Stimulated activated CD4-positive, alpha-beta T cell treated with anti-CD3 and anti-CD28 coated beads, Interleukin-4, amount 100 ng/mL, for 48 hours (primary cell): ENCODE data around the gene ARHGEF12.

Experiments used
- DNase-seq, 2 donors: peaks; one replicate each; pipeline ENCODE4 v3.0.0-alpha.2; 2020; ENCODE audit warnings: low read depth in 2 of 2

Gene ARHGEF12

DNA sequence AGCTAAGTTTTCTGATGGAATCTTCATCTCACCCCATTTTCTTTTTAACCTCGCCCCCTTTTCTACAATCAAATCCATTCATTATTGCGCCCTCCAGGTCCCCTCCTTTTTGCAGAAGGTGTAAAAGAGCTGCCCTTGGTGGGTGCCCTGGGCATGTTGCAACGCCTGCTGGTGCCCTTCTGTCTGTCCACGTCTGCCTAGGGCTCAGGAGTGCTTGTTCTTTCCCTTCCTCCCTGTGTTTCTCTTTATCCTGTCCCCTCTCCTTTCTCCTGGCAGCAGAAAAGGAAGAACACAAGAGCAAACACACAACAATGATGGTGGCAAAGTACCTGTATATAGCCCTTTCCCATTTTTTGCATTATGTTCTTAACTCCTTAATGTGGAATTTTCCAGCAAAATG lies 17.3 kb upstream of the ARHGEF12 start:
- no peak for DNase-seq

- peak; percentile 20 to 38 for DNase-seq
These were observed 11.0 kb upstream of the ARHGEF12 start, which contains the start of gene TLCD5 for GRCh38 chr11:120324932-120325810. Gene TLCD5, plus strand, starts transcription at chr11:120325299. Its CDS starts 2,143 bp downstream, at chr11:120327442.

- DNase-seq, result no peak
These were observed 10.0 kb upstream of the ARHGEF12 start for GRCh38 chr11:120326228-120326627.

DNA sequence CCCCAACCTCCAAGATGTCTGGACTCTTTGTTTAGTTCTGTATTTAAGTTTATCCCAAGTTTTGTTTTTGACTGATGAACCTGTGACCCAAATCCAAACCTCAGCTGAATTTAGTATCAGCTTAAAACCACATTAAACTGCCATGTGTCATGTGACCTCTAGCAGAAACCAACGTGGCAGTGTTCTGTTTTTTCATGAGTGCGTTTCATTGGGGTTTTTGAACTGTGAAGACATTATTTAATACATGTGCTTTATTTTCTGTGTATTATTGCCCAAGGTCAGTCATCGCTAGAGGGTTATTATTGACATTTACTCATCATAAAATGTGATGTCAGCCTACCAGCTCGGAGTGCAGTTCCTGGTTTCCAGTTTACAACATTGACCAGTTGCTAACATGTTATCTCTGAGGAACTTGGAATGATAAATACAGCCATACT lies 9.3 kb upstream of the ARHGEF12 start:
- no peak for DNase-seq

GRCh38 chr11:120327311-120327710 lies 8.9 kb upstream of the ARHGEF12 start:
- no peak for DNase-seq

GRCh38 chr11:120329556-120329955 lies 6.7 kb upstream of the ARHGEF12 start:
- DNase-seq, result no peak

- DNase-seq, result no peak
These were observed 6.2 kb upstream of the ARHGEF12 start for GRCh38 chr11:120330045-120330444.

GRCh38 chr11:120331301-120331996 lies 4.8 kb upstream of the ARHGEF12 start:
- no peak for DNase-seq

DNA sequence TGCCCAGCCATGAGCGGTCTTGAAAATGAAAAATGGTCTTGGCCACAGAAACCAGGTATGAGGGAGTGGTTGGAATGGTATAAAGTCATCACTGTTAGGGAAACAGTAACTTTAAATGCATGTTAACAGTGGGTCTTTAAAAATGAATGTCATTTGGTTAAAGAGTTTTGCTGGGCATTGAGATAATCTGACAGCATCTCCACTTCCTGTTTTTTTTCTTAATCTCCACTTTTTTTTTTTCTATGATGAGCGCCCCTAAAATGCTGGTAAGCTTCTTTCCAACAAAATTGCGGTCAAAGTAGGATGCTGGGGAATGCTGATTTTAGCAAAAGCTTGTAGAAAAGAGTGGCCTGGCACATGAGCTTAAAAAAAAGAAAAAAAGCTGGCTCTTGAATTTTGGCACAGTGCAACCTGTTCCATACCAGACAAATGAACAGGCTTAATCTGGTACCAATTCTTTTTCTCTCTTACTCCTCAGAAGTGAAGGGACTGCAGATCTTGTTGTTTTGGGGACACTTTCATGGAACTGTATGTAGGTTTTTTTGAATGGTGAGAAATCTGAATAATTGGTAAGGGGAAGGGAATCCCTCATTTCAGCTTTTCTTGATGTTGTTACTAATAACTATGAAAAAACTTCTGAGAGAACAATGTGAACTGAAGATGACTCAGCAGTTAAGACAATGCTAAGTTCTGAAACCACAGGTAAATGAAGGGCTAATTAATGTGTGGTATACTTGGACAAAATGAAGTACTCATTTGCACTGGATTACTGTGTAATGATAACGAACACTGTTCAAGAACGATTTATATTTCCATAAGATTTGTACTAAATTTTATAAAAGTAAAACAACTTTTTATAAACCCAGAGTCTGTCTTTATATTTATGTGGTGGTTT lies 3.1 kb upstream of the ARHGEF12 start:
- DNase-seq, result no peak

DNA sequence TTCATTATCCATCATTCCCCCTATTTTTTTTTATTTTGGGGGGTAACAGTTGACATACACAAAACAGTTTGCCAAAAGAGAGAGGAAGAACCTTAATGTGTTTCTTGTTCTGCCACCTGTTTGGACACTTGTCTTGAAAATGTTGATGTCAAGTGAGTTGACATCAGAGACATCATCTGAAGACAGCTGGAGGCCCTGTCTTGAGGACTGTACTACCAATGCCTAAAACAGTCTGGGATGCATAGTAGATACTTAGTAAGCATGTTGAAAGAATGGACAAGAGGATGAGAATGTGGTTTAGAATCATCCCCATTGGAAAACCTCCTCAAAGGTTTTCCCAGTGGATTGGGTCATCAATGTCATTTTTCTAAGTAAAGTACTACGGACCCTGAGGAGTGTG lies 2.4 kb upstream of the ARHGEF12 start:
- no peak for DNase-seq

- DNase-seq, result no peak
These were observed 1.9 kb upstream of the ARHGEF12 start for GRCh38 chr11:120334332-120334731.

DNA sequence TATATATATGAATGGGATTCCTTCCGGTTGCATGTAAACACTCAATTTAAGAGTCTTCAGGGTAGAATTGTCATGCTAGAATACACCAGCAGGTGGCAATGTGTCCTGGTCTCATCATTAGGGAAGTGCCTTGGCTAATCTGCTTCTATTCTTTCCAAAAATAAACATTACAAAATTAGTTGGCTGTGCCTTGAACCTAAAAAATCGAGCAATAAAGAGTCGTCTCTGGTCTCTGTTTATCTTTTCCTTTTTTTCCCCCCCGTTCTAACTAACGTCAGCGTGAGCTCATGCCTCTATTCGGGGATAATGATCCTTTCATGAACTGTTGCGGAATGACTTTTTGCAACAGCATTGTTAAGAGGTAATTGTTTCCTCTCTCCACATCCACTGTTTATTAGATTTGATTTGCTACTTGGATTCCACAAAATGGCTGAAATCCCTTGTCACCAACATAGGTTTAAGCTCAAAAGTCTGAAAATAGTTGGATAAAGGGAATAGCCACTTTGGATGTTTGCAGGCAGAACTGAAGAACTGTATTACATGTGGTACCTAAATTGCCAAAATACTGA lies 1.2 kb upstream of the ARHGEF12 start:
- DNase-seq, result peak; percentile 27 to 54

DNA sequence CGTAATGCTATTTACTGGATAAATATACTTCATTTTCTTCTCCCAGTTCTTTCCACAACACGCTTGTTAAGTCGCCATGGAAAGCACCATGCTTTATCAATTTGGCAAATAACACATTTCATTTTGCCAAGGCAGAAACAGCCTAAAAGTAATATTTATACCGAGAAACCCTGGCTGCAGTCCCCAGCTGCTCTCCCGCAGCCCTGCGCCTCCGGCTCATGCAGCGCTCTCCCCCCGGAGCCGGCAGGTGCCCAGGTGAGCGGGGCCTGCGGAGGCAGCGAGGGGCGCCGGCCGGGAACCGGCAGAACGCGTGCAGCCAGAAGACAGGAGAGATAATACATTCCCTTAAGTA lies 681 bp upstream of the ARHGEF12 start:
- DNase-seq, result peak in 1 of 2 donors; percentile 14

GRCh38 chr11:120336641-120337354 lies 585 bp downstream of the ARHGEF12 start:
- DNase-seq, result peak in 1 of 2 donors; percentile 18

- DNase-seq, result no peak
These were observed 1.3 kb downstream of the ARHGEF12 start for GRCh38 chr11:120337355-120338106.

DNA sequence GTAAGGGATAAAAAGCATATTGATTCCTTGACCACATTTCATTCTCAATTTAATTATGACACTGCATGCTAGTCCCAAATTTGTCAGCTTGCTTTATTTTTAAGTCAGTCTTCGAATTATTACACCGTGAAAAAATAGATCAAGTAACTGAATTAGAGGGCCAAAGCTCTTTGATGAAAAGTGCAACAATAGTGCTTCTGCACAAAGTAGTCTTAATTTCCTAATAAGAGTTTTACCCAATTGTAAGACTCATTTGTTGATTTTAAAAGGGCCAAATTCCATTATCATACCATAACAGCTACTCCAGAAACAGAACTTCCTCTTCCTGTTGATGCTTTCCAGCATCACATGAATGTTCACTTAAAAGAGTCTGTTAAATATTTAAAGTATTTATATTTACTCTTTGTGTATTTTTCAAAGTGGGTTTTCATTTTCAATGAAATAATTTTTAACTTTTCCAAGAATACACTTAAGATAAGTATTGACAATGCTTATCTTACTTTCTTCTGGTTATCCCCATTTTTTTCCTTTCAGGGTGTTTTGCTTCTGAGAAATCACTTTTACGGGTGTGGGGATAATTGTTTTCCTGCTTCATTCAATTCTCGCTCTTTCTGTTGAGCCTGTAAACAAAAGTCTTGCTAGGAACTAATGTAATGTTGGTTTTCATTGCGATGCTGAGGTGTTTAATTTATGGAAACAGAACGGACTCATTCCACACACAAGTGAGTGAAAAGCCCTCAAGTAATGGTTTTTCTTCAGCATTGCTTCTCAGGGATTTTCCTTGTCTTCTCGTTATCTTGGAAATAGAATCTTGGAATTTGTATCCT lies 2.1 kb downstream of the ARHGEF12 start:
- no peak for DNase-seq

DNA sequence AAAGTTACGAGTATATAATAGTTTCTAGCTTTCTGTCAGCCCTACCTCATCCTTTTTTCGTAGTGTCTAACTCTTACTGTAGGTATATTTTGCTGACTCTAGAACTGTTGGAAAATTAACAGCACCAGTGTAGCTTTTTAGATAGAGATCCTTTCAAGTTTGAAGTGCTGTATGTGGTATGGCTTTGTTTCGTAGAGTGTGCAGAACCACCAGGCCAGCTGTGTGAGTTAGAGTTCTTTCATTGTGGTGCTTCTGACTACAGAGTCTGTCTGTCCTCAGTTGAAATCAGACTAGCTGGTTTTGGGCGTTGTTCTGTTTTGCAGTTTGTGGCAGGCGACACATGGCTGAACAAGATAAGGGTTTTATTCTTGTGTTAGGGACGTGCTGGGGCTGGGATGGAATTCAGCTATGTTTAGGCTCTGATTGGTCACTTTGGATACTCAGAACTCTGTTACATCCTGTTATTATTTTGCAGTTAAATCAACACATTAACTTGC lies 3.2 kb downstream of the ARHGEF12 start:
- no peak for DNase-seq

DNA sequence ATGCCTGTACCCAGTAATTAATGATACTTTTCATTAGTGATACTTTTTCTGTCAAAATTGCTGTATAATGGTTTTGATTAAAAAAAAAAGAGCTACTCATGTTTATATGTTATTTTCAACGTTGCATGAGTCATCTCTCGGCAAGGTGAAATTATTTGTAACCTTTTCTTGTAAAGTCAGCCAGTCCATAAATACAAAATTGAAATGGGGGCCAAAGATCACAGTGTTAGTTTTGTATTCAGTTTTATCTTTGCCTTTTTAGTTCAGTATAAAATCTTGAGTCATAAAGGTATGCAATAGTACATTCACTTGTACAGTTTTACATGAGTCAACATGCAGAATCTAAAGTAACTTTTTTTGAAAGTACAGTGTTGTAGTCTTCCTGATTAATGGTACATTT lies 4.3 kb downstream of the ARHGEF12 start:
- no peak for DNase-seq

DNA sequence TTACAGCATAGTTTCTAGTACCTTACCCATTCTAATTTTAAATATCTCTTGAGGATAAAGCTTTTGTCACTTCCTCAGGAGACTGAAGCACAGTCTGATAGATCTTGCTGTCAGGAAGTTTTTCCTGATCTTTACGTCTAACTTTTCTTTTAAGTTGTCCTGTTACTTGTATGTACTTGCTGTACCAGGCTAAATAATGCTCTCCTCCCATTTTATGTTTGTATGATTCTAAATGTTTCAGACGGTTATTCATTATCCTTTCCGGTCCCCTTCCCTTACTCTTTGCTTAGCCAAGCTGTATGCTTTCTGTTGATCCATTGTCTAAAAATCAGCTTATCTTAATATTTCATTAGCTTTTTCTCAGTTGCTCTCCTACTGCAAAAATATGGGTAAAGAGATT lies 6.0 kb downstream of the ARHGEF12 start:
- DNase-seq, result no peak
